Stimulated activated naive CD8-positive, alpha-beta T cell treated with anti-CD3 and anti-CD28 coated beads, Interleukin-15, Interleukin-2, amounts not matched to agents 100 ng/mL and 50 ng/mL, for 24 hours (primary cell): Measurements from ENCODE around the gene SEC22A.

ENCODE experiments used
- H3K27ac Mint-ChIP-seq: one replicate; pipeline ENCODE4 v1.8.0; 2021; ENCODE audit warnings: mild to moderate bottlenecking, mixed read lengths
- H3K27me3 Mint-ChIP-seq: one replicate; pipeline ENCODE4 v1.8.0; 2021; ENCODE audit warnings: mixed read lengths
- H3K36me3 Mint-ChIP-seq: one replicate; pipeline ENCODE4 v1.8.0; 2021; ENCODE audit warnings: low read depth, mixed read lengths
- H3K4me1 Mint-ChIP-seq: one replicate; pipeline ENCODE4 v1.8.0; 2021; ENCODE audit warnings: low read depth, mixed read lengths
- H3K4me3 Mint-ChIP-seq: one replicate; pipeline ENCODE4 v1.8.0; 2021; ENCODE audit warnings: mild to moderate bottlenecking, mixed read lengths
- H3K9me3 Mint-ChIP-seq: one replicate; pipeline ENCODE4 v1.8.0; 2021; ENCODE audit warnings: mixed read lengths

The SEC22A gene

GRCh38 chr3:123163141-123163540, 38.6 kb upstream of the SEC22A start:
- Mint-ChIP-seq H3K9me3 (peaks cover 4% of the 10 kb centered on the region), H3K27me3 (no peaks in the 10 kb centered on the region), H3K4me1 (no peaks in the 10 kb centered on the region), H3K36me3 (peaks cover 89% of the 10 kb centered on the region), H3K27ac (no peak overlapping the region), H3K4me3 (no peak overlapping the region)

DNA sequence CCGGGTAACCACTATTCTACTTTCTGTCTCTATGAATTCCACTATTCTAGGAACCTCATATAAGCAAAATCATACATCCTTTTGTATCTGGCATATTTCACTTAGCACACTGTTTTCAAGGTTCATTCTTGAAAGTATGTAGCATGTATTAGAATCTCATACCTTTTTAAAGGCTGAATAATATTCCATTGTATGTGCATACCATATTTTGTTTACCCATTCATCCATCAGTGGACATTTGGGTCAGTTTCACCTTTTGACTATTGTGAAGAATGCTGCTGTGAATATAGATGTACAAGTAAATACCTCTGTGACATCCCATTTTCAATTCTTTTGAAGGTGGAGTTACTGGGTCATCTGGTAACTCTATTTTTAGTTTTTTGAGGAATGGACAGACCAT, 36.6 kb upstream of the SEC22A start:
- peaks cover 77% of the 10 kb centered on the region for H3K36me3 Mint-ChIP-seq
- no peak overlapping the region for H3K4me3 Mint-ChIP-seq
- peaks cover 4% of the 10 kb centered on the region for H3K9me3 Mint-ChIP-seq
- no peak overlapping the region for H3K27ac Mint-ChIP-seq
- H3K4me1 Mint-ChIP-seq, result no peaks in the 10 kb centered on the region
- H3K27me3 Mint-ChIP-seq, result no peaks in the 10 kb centered on the region

- H3K4me3 Mint-ChIP-seq, result no peak overlapping the region
- H3K27me3 Mint-ChIP-seq, result no peaks in the 10 kb centered on the region
- H3K27ac Mint-ChIP-seq, result no peak overlapping the region
- no peaks in the 10 kb centered on the region for H3K4me1 Mint-ChIP-seq
- H3K9me3 Mint-ChIP-seq, result peaks cover 4% of the 10 kb centered on the region
- peaks cover 60% of the 10 kb centered on the region for H3K36me3 Mint-ChIP-seq
Measured at GRCh38 chr3:123167686-123168085, 34.1 kb upstream of the SEC22A start.

- Mint-ChIP-seq H3K27ac (no peak overlapping the region), H3K4me3 (no peak overlapping the region), H3K36me3 (peaks cover 55% of the 10 kb centered on the region), H3K27me3 (no peaks in the 10 kb centered on the region), H3K4me1 (no peaks in the 10 kb centered on the region), H3K9me3 (peaks cover 4% of the 10 kb centered on the region)
Measured at GRCh38 chr3:123168122-123168521, 33.6 kb upstream of the SEC22A start.

- Mint-ChIP-seq H3K27me3 (no peaks in the 10 kb centered on the region), H3K4me1 (no peaks in the 10 kb centered on the region), H3K36me3 (peaks cover 50% of the 10 kb centered on the region), H3K27ac (no peak overlapping the region), H3K9me3 (peaks cover 4% of the 10 kb centered on the region), H3K4me3 (no peak overlapping the region)
Measured at GRCh38 chr3:123168605-123169004, 33.1 kb upstream of the SEC22A start.

GRCh38 chr3:123169492-123169929, 32.2 kb upstream of the SEC22A start:
- peaks cover 4% of the 10 kb centered on the region for H3K9me3 Mint-ChIP-seq
- H3K27ac Mint-ChIP-seq, result no peak overlapping the region
- H3K27me3 Mint-ChIP-seq, result no peaks in the 10 kb centered on the region
- H3K36me3 Mint-ChIP-seq, result peaks cover 41% of the 10 kb centered on the region
- no peaks in the 10 kb centered on the region for H3K4me1 Mint-ChIP-seq
- H3K4me3 Mint-ChIP-seq, result no peak overlapping the region

DNA sequence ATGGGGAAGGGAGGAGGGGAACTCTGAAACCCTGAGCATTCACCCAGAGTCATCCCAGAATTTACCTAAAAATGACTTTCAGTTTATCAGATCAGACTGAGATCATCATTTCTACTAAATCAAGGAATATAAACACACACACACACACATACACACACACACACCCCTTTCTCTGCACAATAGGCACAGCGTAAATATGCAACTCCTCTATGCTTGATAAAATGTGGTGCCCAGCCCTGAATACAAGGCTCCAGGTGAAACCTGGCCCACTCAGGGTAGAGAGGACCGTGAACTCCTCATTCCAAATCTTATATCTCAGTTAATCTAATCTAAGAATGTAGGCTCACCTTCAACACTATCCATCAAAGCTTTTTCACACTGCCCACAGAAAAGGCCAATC, 31.8 kb upstream of the SEC22A start:
- H3K27ac Mint-ChIP-seq, result no peak overlapping the region
- H3K4me1 Mint-ChIP-seq, result no peaks in the 10 kb centered on the region
- H3K9me3 Mint-ChIP-seq, result peaks cover 3% of the 10 kb centered on the region
- H3K36me3 Mint-ChIP-seq, result peaks cover 37% of the 10 kb centered on the region
- H3K4me3 Mint-ChIP-seq, result no peak overlapping the region
- no peaks in the 10 kb centered on the region for H3K27me3 Mint-ChIP-seq

GRCh38 chr3:123180791-123181190, 21.0 kb upstream of the SEC22A start:
- H3K27ac Mint-ChIP-seq, result no peak overlapping the region
- no peaks in the 10 kb centered on the region for H3K27me3 Mint-ChIP-seq
- H3K4me1 Mint-ChIP-seq, result no peaks in the 10 kb centered on the region
- H3K4me3 Mint-ChIP-seq, result no peak overlapping the region
- H3K36me3 Mint-ChIP-seq, result peaks cover 9% of the 10 kb centered on the region
- peaks cover 5% of the 10 kb centered on the region for H3K9me3 Mint-ChIP-seq

GRCh38 chr3:123186695-123187094, 15.0 kb upstream of the SEC22A start:
- no peaks in the 10 kb centered on the region for H3K27me3 Mint-ChIP-seq
- H3K27ac Mint-ChIP-seq, result no peak overlapping the region
- H3K4me3 Mint-ChIP-seq, result no peak overlapping the region
- peaks cover 5% of the 10 kb centered on the region for H3K9me3 Mint-ChIP-seq
- H3K4me1 Mint-ChIP-seq, result no peaks in the 10 kb centered on the region
- H3K36me3 Mint-ChIP-seq, result peaks cover 9% of the 10 kb centered on the region

- no peaks in the 10 kb centered on the region for H3K4me1 Mint-ChIP-seq
- no peaks in the 10 kb centered on the region for H3K9me3 Mint-ChIP-seq
- H3K4me3 Mint-ChIP-seq, result no peak overlapping the region
- no peak overlapping the region for H3K27ac Mint-ChIP-seq
- peaks cover 4% of the 10 kb centered on the region for H3K36me3 Mint-ChIP-seq
- no peaks in the 10 kb centered on the region for H3K27me3 Mint-ChIP-seq
Measured at GRCh38 chr3:123188058-123188457, 13.7 kb upstream of the SEC22A start.

DNA sequence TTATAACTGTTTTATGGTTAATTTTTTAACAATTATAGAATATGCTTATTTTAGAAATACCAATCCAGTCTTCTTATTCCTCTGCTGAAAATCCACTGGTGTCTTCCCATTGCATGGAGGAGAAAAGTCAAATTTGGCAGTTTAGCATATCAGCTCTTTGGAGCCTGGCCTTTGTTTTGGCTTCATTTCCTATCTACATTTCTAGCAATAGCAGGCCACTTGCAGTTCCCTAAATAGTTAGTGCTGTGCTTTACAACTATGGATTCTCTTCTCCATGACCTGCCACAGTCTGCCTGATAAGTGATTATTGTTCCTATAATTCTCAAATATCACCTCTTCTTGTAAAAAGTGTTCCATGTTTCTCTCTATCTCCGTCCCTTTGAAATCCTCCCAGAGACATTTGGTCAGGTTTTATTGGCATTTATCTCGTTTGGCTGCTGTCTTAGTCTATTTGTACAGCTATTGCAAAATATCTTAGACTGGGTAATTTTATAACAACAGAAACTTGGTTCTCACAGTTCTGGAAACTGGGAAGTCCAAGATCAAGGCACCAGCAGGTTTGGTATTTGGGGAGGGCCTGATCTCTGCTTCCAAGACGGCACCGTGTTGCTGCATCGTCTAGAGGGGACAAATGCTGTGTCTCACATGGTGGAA, 8.2 kb upstream of the SEC22A start:
- no peak overlapping the region for H3K27ac Mint-ChIP-seq
- no peaks in the 10 kb centered on the region for H3K9me3 Mint-ChIP-seq
- no peaks in the 10 kb centered on the region for H3K36me3 Mint-ChIP-seq
- no peaks in the 10 kb centered on the region for H3K4me1 Mint-ChIP-seq
- no peak overlapping the region for H3K4me3 Mint-ChIP-seq
- H3K27me3 Mint-ChIP-seq, result peaks cover 4% of the 10 kb centered on the region

DNA sequence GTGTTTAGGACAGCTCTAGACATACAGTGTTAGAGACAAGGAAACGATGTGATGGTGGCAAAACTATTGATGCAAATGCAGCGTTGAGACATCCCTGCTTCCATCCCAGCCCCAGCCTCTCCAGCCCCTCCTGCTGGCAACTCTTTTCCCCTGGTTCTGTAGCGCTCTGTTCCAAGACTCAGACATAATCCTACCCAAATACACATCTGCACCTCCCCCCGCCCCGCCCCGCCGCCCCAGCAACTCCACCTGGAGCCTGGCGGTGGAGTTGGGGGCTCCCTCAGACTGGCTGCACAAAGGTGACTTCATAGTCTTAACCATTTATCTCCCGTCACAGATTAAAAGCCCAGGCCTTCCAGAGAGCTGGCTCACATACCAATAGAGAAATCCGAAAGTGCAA, 7.2 kb upstream of the SEC22A start:
- Mint-ChIP-seq H3K27me3 (peaks cover 4% of the 10 kb centered on the region), H3K27ac (no peak overlapping the region), H3K4me3 (no peak overlapping the region)

GRCh38 chr3:123198372-123198771, 3.4 kb upstream of the SEC22A start:
- no peaks in the 10 kb centered on the region for H3K9me3 Mint-ChIP-seq

More for the DNA sequence above, 7.2 kb upstream of the SEC22A start:
- Mint-ChIP-seq H3K36me3 (no peaks in the 10 kb centered on the region), H3K9me3 (no peaks in the 10 kb centered on the region), H3K4me1 (no peaks in the 10 kb centered on the region)

DNA sequence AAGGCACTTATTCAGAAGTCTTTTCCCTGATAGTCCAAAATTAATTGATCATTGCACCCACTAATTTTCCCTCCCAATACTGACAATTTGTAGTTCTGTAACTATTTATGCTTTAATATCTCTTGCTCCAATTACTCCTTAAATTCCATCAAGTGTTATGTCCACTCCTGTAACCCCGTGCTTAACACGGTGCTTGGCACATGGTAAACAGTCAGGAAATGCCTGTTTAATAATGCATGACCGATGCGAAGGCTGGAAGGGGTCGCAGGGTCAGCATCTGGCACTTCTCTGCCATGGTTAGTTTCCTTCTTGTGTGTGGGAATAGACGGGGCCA, 553 bp upstream of the SEC22A start:
- Mint-ChIP-seq H3K9me3 (no peaks in the 10 kb centered on the region), H3K4me3 (peak overlapping the region; percentile 93), H3K27me3 (peaks cover 4% of the 10 kb centered on the region), H3K36me3 (no peaks in the 10 kb centered on the region), H3K4me1 (peaks cover 22% of the 10 kb centered on the region), H3K27ac (peak overlapping the region; percentile 96)

More at GRCh38 chr3:123198372-123198771, 3.4 kb upstream of the SEC22A start:
- Mint-ChIP-seq H3K27me3 (peaks cover 4% of the 10 kb centered on the region), H3K4me1 (peaks cover 18% of the 10 kb centered on the region), H3K4me3 (no peak overlapping the region), H3K36me3 (no peaks in the 10 kb centered on the region), H3K27ac (no peak overlapping the region)

- Mint-ChIP-seq H3K36me3 (no peaks in the 10 kb centered on the region), H3K4me3 (peak overlapping the region; percentile 93)
Measured at GRCh38 chr3:123202451-123202850, 708 bp downstream of the SEC22A start.

GRCh38 chr3:123218990-123219389, 17.2 kb downstream of the SEC22A start:
- Mint-ChIP-seq H3K4me1 (no peaks in the 10 kb centered on the region), H3K27ac (no peak overlapping the region), H3K36me3 (peaks cover 43% of the 10 kb centered on the region), H3K4me3 (no peak overlapping the region), H3K27me3 (no peaks in the 10 kb centered on the region), H3K9me3 (no peaks in the 10 kb centered on the region)

More at GRCh38 chr3:123202451-123202850, 708 bp downstream of the SEC22A start:
- H3K27ac Mint-ChIP-seq, result peak overlapping the region; percentile 96
- no peaks in the 10 kb centered on the region for H3K27me3 Mint-ChIP-seq
- peaks cover 27% of the 10 kb centered on the region for H3K4me1 Mint-ChIP-seq
- H3K9me3 Mint-ChIP-seq, result no peaks in the 10 kb centered on the region
